ENCODE measurements around the gene DTNA. TPM values are rescaled to one million over a fixed set of nuclear protein-coding genes. Genes with fewer than 3 reads are reported as not detected.

The DTNA gene
- total RNA-seq, 1 donor: 22.0 TPM

DNA sequence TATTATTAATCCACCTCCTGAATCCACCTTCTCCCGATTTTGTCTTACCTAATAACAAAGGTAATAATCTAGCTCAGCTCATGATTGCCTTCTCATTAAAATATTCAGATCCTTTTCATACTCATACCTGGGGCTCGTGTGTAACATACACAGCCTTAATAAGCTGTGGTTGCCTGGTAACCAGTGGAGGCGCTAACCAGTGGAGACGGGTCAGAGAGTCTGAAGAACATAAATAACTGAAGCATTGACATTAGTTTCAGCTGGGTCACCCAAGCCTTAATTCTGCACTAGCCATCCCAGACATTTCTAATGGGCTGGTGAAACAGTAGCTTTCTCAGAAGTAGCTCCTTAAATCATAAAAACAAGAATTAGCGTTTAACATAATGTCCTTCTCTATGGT, 14.8 kb upstream of the DTNA start:
- TF ChIP-seq, protein P1, sequence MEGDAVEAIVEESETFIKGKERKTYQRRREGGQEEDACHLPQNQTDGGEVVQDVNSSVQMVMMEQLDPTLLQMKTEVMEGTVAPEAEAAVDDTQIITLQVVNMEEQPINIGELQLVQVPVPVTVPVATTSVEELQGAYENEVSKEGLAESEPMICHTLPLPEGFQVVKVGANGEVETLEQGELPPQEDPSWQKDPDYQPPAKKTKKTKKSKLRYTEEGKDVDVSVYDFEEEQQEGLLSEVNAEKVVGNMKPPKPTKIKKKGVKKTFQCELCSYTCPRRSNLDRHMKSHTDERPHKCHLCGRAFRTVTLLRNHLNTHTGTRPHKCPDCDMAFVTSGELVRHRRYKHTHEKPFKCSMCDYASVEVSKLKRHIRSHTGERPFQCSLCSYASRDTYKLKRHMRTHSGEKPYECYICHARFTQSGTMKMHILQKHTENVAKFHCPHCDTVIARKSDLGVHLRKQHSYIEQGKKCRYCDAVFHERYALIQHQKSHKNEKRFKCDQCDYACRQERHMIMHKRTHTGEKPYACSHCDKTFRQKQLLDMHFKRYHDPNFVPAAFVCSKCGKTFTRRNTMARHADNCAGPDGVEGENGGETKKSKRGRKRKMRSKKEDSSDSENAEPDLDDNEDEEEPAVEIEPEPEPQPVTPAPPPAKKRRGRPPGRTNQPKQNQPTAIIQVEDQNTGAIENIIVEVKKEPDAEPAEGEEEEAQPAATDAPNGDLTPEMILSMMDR (IDR thresholded peaks at IDR 0.05; ENCODE audit: insufficient read depth, low read length): no peak
- no peak overlapping the region for H3K4me3 ChIP-seq (ENCODE audit: low read depth, low read length)
- no peak for DNase-seq (ENCODE audit: low read depth)

DNA sequence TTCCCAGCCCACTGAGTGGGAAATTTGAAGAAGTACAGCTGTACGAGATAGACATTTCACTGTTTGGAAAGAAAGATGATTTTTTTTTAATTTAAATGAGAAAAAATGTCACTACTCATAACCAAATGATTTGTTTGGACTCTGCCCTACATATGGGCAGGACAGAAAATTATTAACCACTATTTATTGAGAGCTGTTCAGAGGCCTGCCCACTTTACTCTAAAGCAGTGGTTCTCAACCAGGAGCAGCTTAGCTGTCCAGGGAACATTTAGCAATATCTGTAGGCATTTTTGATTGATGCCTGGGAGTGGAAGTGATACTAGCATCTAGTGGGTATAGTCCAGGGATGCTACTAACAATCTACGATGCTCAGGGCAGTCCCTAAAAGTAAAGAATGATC, 13.4 kb upstream of the DTNA start:
- no peak for DNase-seq (ENCODE audit: low read depth)
- no peak overlapping the region for H3K4me3 ChIP-seq (ENCODE audit: low read depth, low read length)
- TF ChIP-seq, protein P1 (IDR thresholded peaks at IDR 0.05; ENCODE audit: insufficient read depth, low read length): no peak

DNA sequence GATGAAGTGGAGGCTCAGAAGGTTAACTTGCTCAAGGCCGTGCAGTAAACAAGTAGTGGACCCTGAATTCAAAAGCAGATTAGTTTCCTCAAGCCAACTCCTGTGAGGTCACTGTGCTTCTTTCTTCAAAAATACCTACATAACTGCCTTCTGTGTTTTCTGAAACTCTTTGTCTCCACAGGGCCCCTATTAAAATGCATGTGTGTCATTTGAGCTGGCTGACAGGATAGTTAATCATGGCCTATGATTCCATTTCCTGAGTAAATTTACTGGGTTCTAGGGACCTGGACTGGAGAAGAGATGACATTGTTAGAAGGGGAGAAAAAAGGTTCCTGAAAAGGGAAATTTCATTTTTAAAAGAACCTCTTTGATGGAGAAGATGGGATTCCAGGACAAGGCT, 12.9 kb upstream of the DTNA start:
- TF ChIP-seq, protein P1 (IDR thresholded peaks at IDR 0.05; ENCODE audit: insufficient read depth, low read length): no peak
- no peak overlapping the region for H3K4me3 ChIP-seq (ENCODE audit: low read depth, low read length)
- no peak for DNase-seq (ENCODE audit: low read depth)

DNA sequence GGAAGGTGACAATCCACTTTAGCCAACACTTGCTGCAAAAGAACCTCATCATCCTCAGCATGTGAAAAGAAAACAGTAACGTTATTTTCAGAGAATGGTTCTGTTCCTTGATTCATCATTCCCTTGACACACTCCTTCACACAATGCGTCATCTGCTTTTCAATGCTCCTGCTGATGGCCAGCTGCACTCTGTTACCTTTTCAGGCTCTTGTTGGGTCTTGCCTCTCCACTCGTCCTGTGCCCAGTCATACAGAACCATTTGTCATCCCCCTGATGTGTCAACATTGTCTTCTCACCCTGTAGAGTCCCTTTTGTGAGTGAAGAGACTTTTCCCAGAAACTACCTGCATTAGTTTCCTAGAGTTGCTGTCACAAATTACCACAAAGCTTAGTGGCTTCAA, 12.2 kb upstream of the DTNA start:
- no peak overlapping the region for H3K4me3 ChIP-seq (ENCODE audit: low read depth, low read length)
- TF ChIP-seq, protein P1 (IDR thresholded peaks at IDR 0.05; ENCODE audit: insufficient read depth, low read length): no peak
- DNase-seq (ENCODE audit: low read depth): no peak

DNA sequence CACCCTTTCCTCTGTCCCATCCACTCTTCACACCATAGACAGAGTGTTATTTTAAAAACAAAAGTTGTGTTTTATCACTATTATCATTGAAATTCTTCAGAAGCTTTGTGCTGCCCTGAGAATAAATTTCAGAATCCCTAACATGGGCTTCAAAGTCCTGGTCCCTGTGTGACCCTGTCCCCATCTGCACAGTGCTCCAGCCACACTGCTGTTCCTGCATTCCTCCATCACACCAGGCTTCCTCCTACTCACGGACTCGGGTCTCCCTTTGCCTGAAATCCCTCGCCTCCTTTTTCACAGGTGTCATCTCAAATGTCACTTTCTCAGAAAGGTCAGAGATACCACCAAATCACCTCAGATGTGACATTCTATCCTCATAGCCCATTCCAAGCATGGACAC, 8.2 kb upstream of the DTNA start:
- no peak overlapping the region for H3K4me3 ChIP-seq (ENCODE audit: low read depth, low read length)
- TF ChIP-seq, protein P1 (IDR thresholded peaks at IDR 0.05; ENCODE audit: insufficient read depth, low read length): no peak
- DNase-seq (ENCODE audit: low read depth): no peak

DNA sequence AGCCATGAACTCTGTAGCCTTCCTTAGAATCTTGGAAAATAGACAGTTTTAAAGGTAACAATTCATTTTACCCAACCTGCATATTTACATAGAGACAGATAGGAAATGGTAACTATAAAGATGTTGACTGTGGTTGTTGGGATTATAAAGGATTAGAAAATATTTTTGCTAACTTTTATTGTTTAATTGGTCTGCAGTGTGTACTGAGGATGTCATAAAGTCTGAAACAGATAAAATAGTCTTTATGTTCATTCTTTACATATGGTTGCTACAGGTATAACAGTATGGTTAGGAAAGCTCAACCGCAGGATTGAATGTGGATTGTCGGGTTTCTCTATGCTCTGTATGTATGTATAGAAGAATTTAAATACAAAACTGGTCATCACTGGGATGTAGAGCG, 7.3 kb upstream of the DTNA start:
- no peak for DNase-seq (ENCODE audit: low read depth)
- TF ChIP-seq, protein P1 (IDR thresholded peaks at IDR 0.05; ENCODE audit: insufficient read depth, low read length): no peak
- H3K4me3 ChIP-seq (ENCODE audit: low read depth, low read length): no peak overlapping the region

DNA sequence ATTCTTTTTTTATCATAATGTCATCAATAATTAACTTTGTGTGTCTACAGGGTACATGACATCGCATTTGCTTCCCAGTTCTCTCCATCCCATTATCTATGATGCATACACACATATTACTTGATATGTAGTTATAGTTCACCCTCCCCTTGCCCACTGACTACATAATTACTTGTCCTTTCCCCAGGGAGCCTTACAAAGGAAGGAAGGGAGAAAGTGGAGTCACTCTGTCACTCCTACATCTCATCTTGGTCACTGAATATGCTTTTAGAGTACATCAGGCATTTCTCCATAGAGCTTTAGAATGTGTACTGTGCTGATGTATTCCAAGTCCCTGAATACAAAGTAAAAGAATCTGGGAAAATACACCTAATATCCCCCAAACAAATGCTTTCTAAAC, 6.0 kb upstream of the DTNA start:
- no peak for DNase-seq (ENCODE audit: low read depth)
- TF ChIP-seq, protein P1 (IDR thresholded peaks at IDR 0.05; ENCODE audit: insufficient read depth, low read length): no peak
- H3K4me3 ChIP-seq (ENCODE audit: low read depth, low read length): no peak overlapping the region

All from fibroblast of the aortic adventitia (primary cell).